ENCODE measurements around the gene UCN3. TPM values are rescaled to one million over a fixed set of nuclear protein-coding genes. Genes with fewer than 3 reads are reported as not detected.

UCN3 gene
- total and polyA plus RNA-seq, 2 experiments from 2014 or later = not detected

GRCh38 chr10:5385224-5385623 lies 20.5 kb downstream of the UCN3 start:
- H3K4me2 ChIP-seq (ENCODE audit: unreplicated experiment) = no peak overlapping the region
- H3F3A ChIP-seq (ENCODE audit: insufficient read depth) = no peaks in the 10 kb centered on the region
- no peaks in the 10 kb centered on the region for H3K79me2 ChIP-seq (ENCODE audit: insufficient read depth)
- in situ Hi-C loops (cut with MboI) = no loop called here
- H3K4me3 ChIP-seq = no peak overlapping the region
- no peak overlapping the region for H2AFZ ChIP-seq
- WGBS, 2 experiments (ENCODE audit: low coverage in 1 of 2, low lambda C conversion rate in 2 of 2, missing lambda C conversion rate in 2 of 2) = 55 to 63% methylated on average over 2 of the region's 2 CpGs
- H3K9me2 ChIP-seq (ENCODE audit: insufficient read depth) = no peaks in the 10 kb centered on the region
- no peaks in the 10 kb centered on the region for H3K36me3 ChIP-seq (ENCODE audit: low read depth)
- DNase-seq = no peak
- no peak overlapping the region for H3K9ac ChIP-seq
- H3K9me3 ChIP-seq (ENCODE audit: low read depth) = peaks cover 8% of the 10 kb centered on the region
- no peak overlapping the region for H3K27ac ChIP-seq
- H4K20me1 ChIP-seq (ENCODE audit: insufficient read depth) = no peaks in the 10 kb centered on the region
- H3K27me3 ChIP-seq (replicated peaks; ENCODE audit: insufficient read depth) = no peaks in the 10 kb centered on the region
- TF ChIP-seq EZH2phosphoT487 (IDR thresholded peaks at IDR 0.05; ENCODE audit: insufficient read depth, low read depth) (no peak), EZH2 (IDR thresholded peaks at IDR 0.05; ENCODE audit: insufficient read depth, poor library complexity, severe bottlenecking) (no peak)
- no peaks in the 10 kb centered on the region; the same call in 1 of the 2 replicates for H3K4me1 ChIP-seq (ENCODE audit: insufficient read depth)

- H3K27ac ChIP-seq = no peak overlapping the region
- WGBS, 2 experiments (ENCODE audit: low coverage in 1 of 2, low lambda C conversion rate in 2 of 2, missing lambda C conversion rate in 2 of 2) = 51 to 56% methylated on average over 5 of the region's 5 CpGs
- no peaks in the 10 kb centered on the region for H3K79me2 ChIP-seq (ENCODE audit: insufficient read depth)
- H3K4me1 ChIP-seq (ENCODE audit: insufficient read depth) = no peaks in the 10 kb centered on the region; the same call in 1 of the 2 replicates
- H3K36me3 ChIP-seq (ENCODE audit: low read depth) = no peaks in the 10 kb centered on the region
- DNase-seq = no peak
- H3K4me3 ChIP-seq = no peak overlapping the region
- in situ Hi-C loops (cut with MboI) = no loop called here
- no peaks in the 10 kb centered on the region for H4K20me1 ChIP-seq (ENCODE audit: insufficient read depth)
- no peak overlapping the region for H2AFZ ChIP-seq
- TF ChIP-seq EZH2 (IDR thresholded peaks at IDR 0.05; ENCODE audit: insufficient read depth, poor library complexity, severe bottlenecking) (no peak), EZH2phosphoT487 (IDR thresholded peaks at IDR 0.05; ENCODE audit: insufficient read depth, low read depth) (no peak)
- H3K9me2 ChIP-seq (ENCODE audit: insufficient read depth) = no peaks in the 10 kb centered on the region
- no peaks in the 10 kb centered on the region for H3K27me3 ChIP-seq (replicated peaks; ENCODE audit: insufficient read depth)
- H3K4me2 ChIP-seq (ENCODE audit: unreplicated experiment) = no peak overlapping the region
- H3K9ac ChIP-seq = no peak overlapping the region
- H3F3A ChIP-seq (ENCODE audit: insufficient read depth) = no peaks in the 10 kb centered on the region
- peaks cover 14% of the 10 kb centered on the region for H3K9me3 ChIP-seq (ENCODE audit: low read depth)
Measured at GRCh38 chr10:5387169-5387568, 22.4 kb downstream of the UCN3 start.

- TF ChIP-seq EZH2phosphoT487 (IDR thresholded peaks at IDR 0.05; ENCODE audit: insufficient read depth, low read depth) (no peak), EZH2 (IDR thresholded peaks at IDR 0.05; ENCODE audit: insufficient read depth, poor library complexity, severe bottlenecking) (no peak)
- no peak overlapping the region for H3K4me3 ChIP-seq
- no peaks in the 10 kb centered on the region for H4K20me1 ChIP-seq (ENCODE audit: insufficient read depth)
- no peaks in the 10 kb centered on the region for H3F3A ChIP-seq (ENCODE audit: insufficient read depth)
- H3K4me2 ChIP-seq (ENCODE audit: unreplicated experiment) = no peak overlapping the region
- no peak overlapping the region for H3K9ac ChIP-seq
- H3K4me1 ChIP-seq (ENCODE audit: insufficient read depth) = no peaks in the 10 kb centered on the region
- in situ Hi-C loops (cut with MboI) = no loop called here
- no peaks in the 10 kb centered on the region for H3K36me3 ChIP-seq (ENCODE audit: low read depth)
- no peaks in the 10 kb centered on the region for H3K9me2 ChIP-seq (ENCODE audit: insufficient read depth)
- no peak overlapping the region for H2AFZ ChIP-seq
- no peaks in the 10 kb centered on the region for H3K27me3 ChIP-seq (replicated peaks; ENCODE audit: insufficient read depth)
- peak; percentile 15 for DNase-seq
- no peaks in the 10 kb centered on the region for H3K79me2 ChIP-seq (ENCODE audit: insufficient read depth)
- 57 to 80% methylated on average over 1 of the region's 1 CpG for WGBS, 2 experiments (ENCODE audit: low coverage in 1 of 2, low lambda C conversion rate in 2 of 2, missing lambda C conversion rate in 2 of 2)
- H3K27ac ChIP-seq = no peak overlapping the region
- H3K9me3 ChIP-seq (ENCODE audit: low read depth) = peaks cover 14% of the 10 kb centered on the region
Measured at GRCh38 chr10:5390607-5391205, 25.9 kb downstream of the UCN3 start.

- Histone ChIP-seq H3K36me3 (ENCODE audit: low read depth) (no peaks in the 10 kb centered on the region), H3K4me2 (ENCODE audit: unreplicated experiment) (no peak overlapping the region), H3K9ac (no peak overlapping the region), H2AFZ (no peak overlapping the region), H3F3A (ENCODE audit: insufficient read depth) (no peaks in the 10 kb centered on the region), H4K20me1 (ENCODE audit: insufficient read depth) (no peaks in the 10 kb centered on the region), H3K27ac (no peak overlapping the region), H3K9me3 (ENCODE audit: low read depth) (peaks cover 14% of the 10 kb centered on the region), H3K9me2 (ENCODE audit: insufficient read depth) (no peaks in the 10 kb centered on the region), H3K4me1 (ENCODE audit: insufficient read depth) (no peaks in the 10 kb centered on the region), H3K4me3 (no peak overlapping the region), H3K27me3 (replicated peaks; ENCODE audit: insufficient read depth) (no peaks in the 10 kb centered on the region), H3K79me2 (ENCODE audit: insufficient read depth) (no peaks in the 10 kb centered on the region)
- no peak for TF ChIP-seq EZH2phosphoT487 (IDR thresholded peaks at IDR 0.05; ENCODE audit: insufficient read depth, low read depth)
- no peak for TF ChIP-seq EZH2 (IDR thresholded peaks at IDR 0.05; ENCODE audit: insufficient read depth, poor library complexity, severe bottlenecking)
- in situ Hi-C loops (cut with MboI) = no loop called here
- 67 to 72% methylated on average over 3 of the region's 3 CpGs for WGBS, 2 experiments (ENCODE audit: low coverage in 1 of 2, low lambda C conversion rate in 2 of 2, missing lambda C conversion rate in 2 of 2)
- DNase-seq = no peak
Measured at GRCh38 chr10:5391790-5392189, 27.0 kb downstream of the UCN3 start.

Data from GM23248 (cell line).